ENCODE measurements around the gene ZNF718.
"Not testable (repeated sequence)": the region's sequence is repeated elsewhere in the genome, so short reads cannot be mapped to it uniquely, and the experiment has no call there.

Gene ZNF718

DNA sequence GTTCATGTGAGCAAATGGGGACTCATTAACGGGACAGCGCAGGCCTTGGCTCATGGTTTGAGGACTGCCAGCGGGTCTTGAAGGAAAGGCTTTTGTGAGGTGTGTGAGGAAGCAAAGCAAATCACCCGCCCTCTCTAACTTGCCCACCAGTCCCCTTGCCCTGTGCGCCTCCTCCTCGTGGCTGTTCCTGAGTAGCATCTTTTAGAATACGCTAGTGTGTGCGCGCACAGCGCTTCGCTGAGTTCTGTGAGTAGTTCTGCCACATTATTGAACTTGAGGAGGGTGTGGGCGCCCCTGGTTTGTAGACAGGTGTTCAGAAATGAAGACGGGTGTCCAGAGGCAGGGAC lies 88.9 kb downstream of the ZNF718 start:
- in situ Hi-C loops (cut with MboI; ENCODE audit: low pct_unique_long_range_greater_than_20kb, low sequenced_read_pairs); DNase-seq: not testable (repeated sequence)

All from KBM-7 (cell line).